ENCODE results near the gene ST7.

The ST7 gene

DNA sequence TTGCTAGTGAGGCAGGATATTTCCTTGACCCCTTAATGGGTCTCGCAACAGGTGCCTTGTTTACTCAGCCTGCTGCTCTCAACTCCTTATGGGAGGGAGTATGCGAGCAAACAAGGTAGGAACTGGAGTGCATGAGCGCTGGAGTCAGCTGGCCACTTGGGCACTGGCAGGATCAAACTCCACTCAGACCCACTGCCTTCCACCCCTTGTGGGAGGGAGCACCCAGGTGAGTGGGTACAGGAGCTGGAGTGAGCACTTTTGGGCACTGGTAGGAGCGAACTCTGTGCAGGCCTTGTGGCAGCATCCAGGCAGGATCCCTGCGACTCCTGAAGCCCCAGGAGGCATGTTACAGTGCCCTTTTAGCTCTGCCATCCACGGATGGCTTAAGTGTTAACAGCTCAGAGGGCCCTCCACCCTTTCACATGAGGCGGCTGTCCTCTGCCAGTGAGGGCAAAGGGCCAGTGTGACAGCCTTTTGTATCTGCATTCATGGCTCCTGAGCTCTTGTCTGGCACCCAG is 123.2 kb downstream of the ST7 start:
- WGBS (ENCODE audit: insufficient coverage, insufficient read length) = no CpG with 5 or more reads among the region's 7 CpGs
- Histone ChIP-seq H3K27me3 (ENCODE audit: control insufficient read depth, insufficient read depth, low read length) (no peaks in the 10 kb centered on the region), H3K4me1 (ENCODE audit: control insufficient read depth, insufficient read depth, low read length) (no peaks in the 10 kb centered on the region), H3K9me3 (ENCODE audit: control insufficient read depth, insufficient read depth, low read length) (no peaks in the 10 kb centered on the region; the same call in 1 of the 2 replicates), H3K36me3 (ENCODE audit: control insufficient read depth, insufficient read depth, low read length) (no peaks in the 10 kb centered on the region), H3K27ac (ENCODE audit: low read length) (no peak overlapping the region), H3K4me3 (ENCODE audit: low read length) (no peak overlapping the region)
- no peak for DNase-seq (ENCODE audit: low read depth, low spot score)

DNA sequence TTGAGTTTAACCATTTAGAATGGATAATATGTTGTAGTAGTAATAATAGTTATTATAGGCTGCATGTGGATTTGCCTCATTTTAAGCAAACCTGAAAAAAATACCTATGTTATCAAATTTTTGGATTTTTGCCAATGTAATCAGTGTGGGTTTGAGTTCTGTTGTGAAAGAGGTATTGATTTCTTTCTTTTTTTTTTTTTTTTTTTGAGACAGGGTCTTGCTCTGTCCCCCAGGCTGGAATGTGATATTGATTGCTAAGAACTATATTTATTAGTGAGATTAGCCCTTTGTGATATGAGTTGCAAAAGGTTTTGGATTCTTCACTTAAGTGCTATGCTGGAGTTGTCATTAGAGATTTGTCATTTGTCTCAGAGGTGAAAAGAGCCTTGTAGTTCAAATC is 124.4 kb downstream of the ST7 start:
- DNase-seq (ENCODE audit: low read depth, low spot score) = no peak

GRCh38 chr7:117082647-117083046 is 129.3 kb downstream of the ST7 start:
- H3K4me1 ChIP-seq (ENCODE audit: control insufficient read depth, insufficient read depth, low read length) = no peaks in the 10 kb centered on the region
- WGBS (ENCODE audit: insufficient coverage, insufficient read length) = no CpG with 5 or more reads among the region's 2 CpGs

More for the DNA sequence above, 124.4 kb downstream of the ST7 start:
- Histone ChIP-seq H3K36me3 (ENCODE audit: control insufficient read depth, insufficient read depth, low read length) (no peaks in the 10 kb centered on the region), H3K4me3 (ENCODE audit: low read length) (no peak overlapping the region), H3K27me3 (ENCODE audit: control insufficient read depth, insufficient read depth, low read length) (no peaks in the 10 kb centered on the region), H3K4me1 (ENCODE audit: control insufficient read depth, insufficient read depth, low read length) (no peaks in the 10 kb centered on the region), H3K9me3 (ENCODE audit: control insufficient read depth, insufficient read depth, low read length) (no peaks in the 10 kb centered on the region; the same call in 1 of the 2 replicates), H3K27ac (ENCODE audit: low read length) (no peak overlapping the region)

GRCh38 chr7:117083648-117084047 is 130.3 kb downstream of the ST7 start:
- no peak overlapping the region for H3K4me3 ChIP-seq (ENCODE audit: low read length)
- no peak overlapping the region for H3K27ac ChIP-seq (ENCODE audit: low read length)
- no peaks in the 10 kb centered on the region for H3K9me3 ChIP-seq (ENCODE audit: control insufficient read depth, insufficient read depth, low read length)
- H3K4me1 ChIP-seq (ENCODE audit: control insufficient read depth, insufficient read depth, low read length) = no peaks in the 10 kb centered on the region
- H3K36me3 ChIP-seq (ENCODE audit: control insufficient read depth, insufficient read depth, low read length) = no peaks in the 10 kb centered on the region
- DNase-seq (ENCODE audit: low read depth, low spot score) = no peak
- WGBS (ENCODE audit: insufficient coverage, insufficient read length) = no CpG with 5 or more reads among the region's 2 CpGs
- H3K27me3 ChIP-seq (ENCODE audit: control insufficient read depth, insufficient read depth, low read length) = no peaks in the 10 kb centered on the region

More at GRCh38 chr7:117082647-117083046, 129.3 kb downstream of the ST7 start:
- DNase-seq (ENCODE audit: low read depth, low spot score) = no peak
- H3K27ac ChIP-seq (ENCODE audit: low read length) = no peak overlapping the region
- no peaks in the 10 kb centered on the region for H3K9me3 ChIP-seq (ENCODE audit: control insufficient read depth, insufficient read depth, low read length)
- H3K36me3 ChIP-seq (ENCODE audit: control insufficient read depth, insufficient read depth, low read length) = no peaks in the 10 kb centered on the region
- H3K27me3 ChIP-seq (ENCODE audit: control insufficient read depth, insufficient read depth, low read length) = no peaks in the 10 kb centered on the region
- no peak overlapping the region for H3K4me3 ChIP-seq (ENCODE audit: low read length)

DNA sequence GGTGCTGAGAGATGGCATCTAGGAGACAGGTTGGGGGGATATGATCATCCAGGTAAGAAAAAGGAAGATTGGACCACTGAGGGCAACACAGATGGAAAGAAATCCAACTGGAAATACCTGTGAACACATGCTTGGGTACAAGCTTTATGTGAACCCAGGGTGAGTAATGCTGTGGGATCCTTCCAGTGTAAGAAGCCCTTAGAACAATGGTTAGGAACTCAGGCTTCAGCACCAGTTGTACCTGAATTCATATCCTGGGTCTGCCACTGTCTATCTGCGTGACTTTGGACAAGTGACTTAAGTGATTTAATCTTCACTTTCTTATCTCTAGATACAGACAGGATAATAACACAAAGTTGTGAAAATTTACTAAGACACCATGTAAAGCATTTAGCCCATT is 131.0 kb downstream of the ST7 start:
- WGBS (ENCODE audit: insufficient coverage, insufficient read length) = no CpG with 5 or more reads among the region's 1 CpG
- H3K9me3 ChIP-seq (ENCODE audit: control insufficient read depth, insufficient read depth, low read length) = no peaks in the 10 kb centered on the region
- no peaks in the 10 kb centered on the region for H3K27me3 ChIP-seq (ENCODE audit: control insufficient read depth, insufficient read depth, low read length)
- no peak for DNase-seq (ENCODE audit: low read depth, low spot score)
- H3K36me3 ChIP-seq (ENCODE audit: control insufficient read depth, insufficient read depth, low read length) = no peaks in the 10 kb centered on the region
- no peaks in the 10 kb centered on the region for H3K4me1 ChIP-seq (ENCODE audit: control insufficient read depth, insufficient read depth, low read length)
- H3K27ac ChIP-seq (ENCODE audit: low read length) = no peak overlapping the region
- no peak overlapping the region for H3K4me3 ChIP-seq (ENCODE audit: low read length)

GRCh38 chr7:117085275-117085674 is 132.0 kb downstream of the ST7 start:
- DNase-seq (ENCODE audit: low read depth, low spot score) = no peak
- Histone ChIP-seq H3K27ac (ENCODE audit: low read length) (no peak overlapping the region), H3K9me3 (ENCODE audit: control insufficient read depth, insufficient read depth, low read length) (no peaks in the 10 kb centered on the region), H3K4me1 (ENCODE audit: control insufficient read depth, insufficient read depth, low read length) (no peaks in the 10 kb centered on the region), H3K27me3 (ENCODE audit: control insufficient read depth, insufficient read depth, low read length) (no peaks in the 10 kb centered on the region), H3K36me3 (ENCODE audit: control insufficient read depth, insufficient read depth, low read length) (no peaks in the 10 kb centered on the region), H3K4me3 (ENCODE audit: low read length) (no peak overlapping the region)
- no CpG with 5 or more reads among the region's 3 CpGs for WGBS (ENCODE audit: insufficient coverage, insufficient read length)

- no CpG with 5 or more reads among the region's 3 CpGs for WGBS (ENCODE audit: insufficient coverage, insufficient read length)
- no peaks in the 10 kb centered on the region for H3K27me3 ChIP-seq (ENCODE audit: control insufficient read depth, insufficient read depth, low read length)
- H3K4me1 ChIP-seq (ENCODE audit: control insufficient read depth, insufficient read depth, low read length) = no peaks in the 10 kb centered on the region
- no peaks in the 10 kb centered on the region for H3K9me3 ChIP-seq (ENCODE audit: control insufficient read depth, insufficient read depth, low read length)
- no peak for DNase-seq (ENCODE audit: low read depth, low spot score)
- H3K36me3 ChIP-seq (ENCODE audit: control insufficient read depth, insufficient read depth, low read length) = no peaks in the 10 kb centered on the region
- no peak overlapping the region for H3K27ac ChIP-seq (ENCODE audit: low read length)
- no peak overlapping the region for H3K4me3 ChIP-seq (ENCODE audit: low read length)
Measured at GRCh38 chr7:117085769-117086463, 132.6 kb downstream of the ST7 start.

DNA sequence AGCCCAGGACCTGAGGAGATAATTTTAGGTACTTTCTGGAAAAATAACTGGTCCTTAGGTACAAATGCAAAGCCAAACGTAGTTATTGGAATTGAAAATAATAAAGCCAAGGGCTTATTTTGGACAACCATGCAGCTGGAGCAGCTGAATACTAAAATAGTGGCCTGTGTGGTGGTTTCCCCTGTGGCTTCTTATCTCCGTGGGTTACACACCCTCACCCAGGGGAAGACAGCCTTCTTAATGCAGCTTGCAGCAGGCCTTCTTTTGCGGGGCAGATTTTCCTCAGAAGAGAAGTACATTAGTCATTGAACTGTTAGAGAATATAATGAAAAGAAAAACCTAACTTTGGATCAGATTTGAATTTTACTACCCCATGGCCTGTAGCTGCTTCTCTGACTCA is 133.5 kb downstream of the ST7 start:
- Histone ChIP-seq H3K27me3 (ENCODE audit: control insufficient read depth, insufficient read depth, low read length) (no peaks in the 10 kb centered on the region), H3K9me3 (ENCODE audit: control insufficient read depth, insufficient read depth, low read length) (no peaks in the 10 kb centered on the region), H3K27ac (ENCODE audit: low read length) (no peak overlapping the region), H3K4me1 (ENCODE audit: control insufficient read depth, insufficient read depth, low read length) (no peaks in the 10 kb centered on the region), H3K36me3 (ENCODE audit: control insufficient read depth, insufficient read depth, low read length) (no peaks in the 10 kb centered on the region), H3K4me3 (ENCODE audit: low read length) (no peak overlapping the region)
- no peak for DNase-seq (ENCODE audit: low read depth, low spot score)
- WGBS (ENCODE audit: insufficient coverage, insufficient read length) = no CpG with 5 or more reads among the region's 3 CpGs

- Histone ChIP-seq H3K27ac (ENCODE audit: low read length) (no peak overlapping the region), H3K4me3 (ENCODE audit: low read length) (no peak overlapping the region), H3K9me3 (ENCODE audit: control insufficient read depth, insufficient read depth, low read length) (no peaks in the 10 kb centered on the region), H3K4me1 (ENCODE audit: control insufficient read depth, insufficient read depth, low read length) (no peaks in the 10 kb centered on the region), H3K36me3 (ENCODE audit: control insufficient read depth, insufficient read depth, low read length) (no peaks in the 10 kb centered on the region), H3K27me3 (ENCODE audit: control insufficient read depth, insufficient read depth, low read length) (no peaks in the 10 kb centered on the region)
- no peak for DNase-seq (ENCODE audit: low read depth, low spot score)
- no CpG with 5 or more reads among the region's 4 CpGs for WGBS (ENCODE audit: insufficient coverage, insufficient read length)
Measured at GRCh38 chr7:117087639-117088396, 134.5 kb downstream of the ST7 start.

GRCh38 chr7:117088623-117089194 is 135.4 kb downstream of the ST7 start:
- Histone ChIP-seq H3K9me3 (ENCODE audit: control insufficient read depth, insufficient read depth, low read length) (no peaks in the 10 kb centered on the region), H3K4me3 (ENCODE audit: low read length) (no peak overlapping the region), H3K36me3 (ENCODE audit: control insufficient read depth, insufficient read depth, low read length) (no peaks in the 10 kb centered on the region), H3K27ac (ENCODE audit: low read length) (no peak overlapping the region), H3K4me1 (ENCODE audit: control insufficient read depth, insufficient read depth, low read length) (no peaks in the 10 kb centered on the region), H3K27me3 (ENCODE audit: control insufficient read depth, insufficient read depth, low read length) (no peaks in the 10 kb centered on the region)
- no CpG with 5 or more reads among the region's 2 CpGs for WGBS (ENCODE audit: insufficient coverage, insufficient read length)
- DNase-seq (ENCODE audit: low read depth, low spot score) = no peak

Measured in iPS DF 6.9 (cell line).